8988T (cell line): ENCODE data around the gene SURF2.
"Not testable (repeated sequence)": the region's sequence is repeated elsewhere in the genome, so short reads cannot be mapped to it uniquely, and the experiment has no call there.

Experiments
- DNase-seq: peaks from one replicate; pipeline ENCODE4 v3.0.0; 2011

The SURF2 gene

DNA sequence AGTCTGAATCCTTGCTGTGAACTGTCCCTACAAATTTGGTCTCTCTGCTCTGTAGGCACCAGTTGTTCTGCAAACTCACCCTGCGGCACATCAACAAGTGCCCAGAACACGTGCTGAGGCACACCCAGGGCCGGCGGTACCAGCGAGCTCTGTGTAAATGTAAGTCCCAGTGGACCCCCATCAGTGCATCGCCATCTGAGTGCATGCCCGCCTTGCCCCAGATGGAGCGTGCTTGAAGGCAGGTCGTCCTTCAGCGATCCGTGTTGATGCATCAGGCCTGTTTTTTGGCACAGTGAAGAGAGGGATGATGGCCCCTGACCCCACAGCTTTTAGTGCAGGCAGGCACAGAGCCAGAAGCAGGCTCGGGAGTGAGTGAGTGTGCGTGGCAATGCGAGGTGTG, 1.3 kb downstream of the SURF2 start:
- DNase-seq: no peak

DNA sequence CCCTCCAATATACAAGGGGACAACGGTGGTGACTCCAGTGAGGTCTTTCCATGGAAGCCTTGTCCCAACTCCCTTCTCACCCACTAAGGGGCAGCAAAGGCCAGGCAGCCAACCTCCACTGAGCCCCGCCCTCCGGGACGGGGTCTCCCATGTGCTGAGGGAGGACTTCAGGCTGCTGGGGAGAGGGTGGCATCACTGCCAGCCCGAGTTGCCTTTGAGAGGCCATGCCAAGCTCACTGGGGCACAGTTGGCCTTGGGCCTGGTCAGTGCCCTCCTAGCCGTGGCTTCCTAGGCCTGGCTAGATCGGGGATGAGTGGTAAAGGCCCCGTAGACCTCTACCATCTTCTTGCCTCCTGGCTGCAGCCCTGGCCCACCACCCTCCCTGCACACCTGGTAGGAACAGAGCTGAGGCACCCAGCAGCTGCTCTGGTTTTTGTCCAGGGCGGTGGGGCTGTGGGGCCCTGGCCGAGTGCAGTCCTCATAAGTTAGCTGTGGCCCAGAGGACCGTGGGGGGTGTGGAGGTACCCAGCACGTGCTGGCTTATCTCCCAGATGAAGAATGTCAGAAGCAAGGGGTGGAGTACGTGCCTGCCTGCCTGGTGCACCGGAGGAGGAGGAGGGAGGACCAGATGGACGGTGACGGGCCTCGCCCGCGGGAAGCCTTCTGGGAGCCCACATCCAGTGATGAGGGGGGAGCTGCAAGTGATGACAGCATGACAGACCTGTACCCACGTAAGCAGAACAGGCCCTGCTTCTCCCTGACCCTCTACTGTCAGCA, 3.2 kb downstream of the SURF2 start:
- no peak for DNase-seq

DNA sequence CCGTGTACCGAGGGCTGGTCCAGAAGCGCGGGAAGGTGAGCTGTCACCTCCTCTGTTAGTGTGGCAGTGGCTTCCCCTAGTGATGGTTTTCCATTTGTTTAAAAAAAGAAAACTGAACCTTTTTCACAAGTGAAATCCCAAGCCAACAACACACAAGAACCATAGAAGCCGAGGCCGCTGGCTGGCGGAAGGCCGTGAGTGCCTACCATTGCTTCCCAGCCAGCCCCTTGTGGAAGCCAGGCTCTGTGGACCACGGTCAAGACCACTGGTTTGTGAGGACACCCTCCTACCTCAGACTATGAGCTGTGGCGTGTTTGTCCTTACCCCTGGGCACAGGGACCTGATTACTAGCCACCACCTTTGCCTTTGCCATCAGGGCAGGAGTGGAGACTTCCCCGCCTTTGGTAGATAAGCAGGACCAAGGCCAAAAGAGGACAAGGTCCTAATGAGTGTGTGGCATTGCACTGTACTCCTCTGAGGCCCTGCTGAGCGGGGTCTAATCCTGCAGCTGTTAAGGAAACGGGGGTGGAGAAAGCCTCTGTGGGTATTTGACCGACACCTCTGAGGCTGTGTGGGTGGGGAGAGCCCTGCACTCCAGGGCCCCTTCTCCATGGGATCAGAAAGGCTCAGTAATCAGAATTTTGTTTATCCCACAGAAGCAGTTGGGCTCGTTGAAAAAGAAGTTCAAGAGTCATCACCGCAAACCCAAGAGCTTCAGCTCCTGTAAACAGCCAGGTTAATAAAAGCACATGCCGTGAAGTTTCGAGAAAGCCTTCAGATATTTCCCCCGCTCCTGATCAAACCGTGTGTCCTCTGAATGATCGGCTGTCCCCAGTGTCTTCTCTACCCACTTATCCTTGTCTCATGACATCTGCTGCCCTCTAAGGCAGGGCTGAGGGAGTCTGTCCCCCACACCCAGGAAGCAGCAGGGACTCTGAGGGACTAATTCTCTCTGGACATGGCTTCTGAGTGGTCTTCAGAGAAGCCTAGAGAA, 4.3 kb downstream of the SURF2 start:
- DNase-seq: no peak

DNA sequence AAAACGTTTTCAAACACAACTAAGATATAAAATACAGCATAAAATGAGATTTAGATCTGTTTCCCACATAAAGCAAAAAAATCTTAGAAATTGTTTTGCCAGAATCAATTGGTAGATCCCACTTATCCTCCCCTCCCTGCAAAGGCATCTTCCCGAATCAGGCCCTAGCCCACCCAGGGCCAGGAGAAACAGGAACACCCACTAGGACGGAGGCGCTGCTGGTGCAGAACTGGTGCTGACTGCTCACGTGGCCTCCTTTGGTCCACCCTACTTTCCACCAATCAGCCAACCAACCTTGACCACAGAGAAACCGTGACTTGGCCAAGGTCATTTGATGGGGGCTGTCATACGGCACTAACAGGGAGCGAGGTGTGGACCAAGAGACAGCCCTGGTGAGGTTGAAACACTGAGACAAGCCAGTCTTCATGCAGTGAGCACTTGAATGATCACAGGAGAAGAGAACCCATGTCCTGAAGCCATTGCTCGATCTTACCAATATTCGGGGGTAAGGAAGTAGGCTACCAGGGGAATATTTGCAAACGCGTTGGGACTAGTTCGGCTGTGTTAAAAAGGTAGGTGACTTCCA, 5.2 kb downstream of the SURF2 start:
- DNase-seq: no peak

DNA sequence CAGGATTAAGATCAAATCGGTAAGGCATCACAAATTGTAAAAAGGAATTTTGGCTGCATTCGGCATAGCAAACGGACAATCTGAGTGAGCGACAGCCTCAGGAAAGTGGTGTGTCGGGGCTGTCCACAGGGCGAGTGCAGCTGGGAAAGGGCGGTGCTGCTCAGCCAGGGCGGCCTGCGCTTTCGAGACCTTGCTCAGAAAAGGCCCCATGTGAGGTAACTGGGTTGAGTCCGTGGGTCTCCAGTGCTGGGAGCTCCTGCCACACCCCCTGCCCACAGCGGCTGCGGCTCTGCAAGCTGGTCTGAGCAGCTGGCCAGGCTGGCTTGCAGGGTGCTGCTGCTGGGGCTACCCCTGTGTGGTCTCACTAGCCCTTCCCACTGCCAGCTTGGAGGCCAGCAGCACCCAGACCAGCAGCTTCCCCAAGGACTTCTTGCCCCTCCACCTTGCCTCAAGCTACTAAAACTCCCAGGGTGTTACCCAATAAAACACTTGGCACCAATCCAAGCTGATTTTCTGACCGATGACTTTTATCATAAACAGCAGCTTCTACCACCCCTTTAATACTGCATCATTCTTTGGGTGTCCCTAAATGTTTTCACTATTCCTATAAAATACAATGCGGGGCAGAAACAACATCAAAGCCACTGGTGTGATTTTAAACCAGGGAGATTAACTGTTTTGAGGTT, 6.2 kb downstream of the SURF2 start:
- DNase-seq: no peak

DNA sequence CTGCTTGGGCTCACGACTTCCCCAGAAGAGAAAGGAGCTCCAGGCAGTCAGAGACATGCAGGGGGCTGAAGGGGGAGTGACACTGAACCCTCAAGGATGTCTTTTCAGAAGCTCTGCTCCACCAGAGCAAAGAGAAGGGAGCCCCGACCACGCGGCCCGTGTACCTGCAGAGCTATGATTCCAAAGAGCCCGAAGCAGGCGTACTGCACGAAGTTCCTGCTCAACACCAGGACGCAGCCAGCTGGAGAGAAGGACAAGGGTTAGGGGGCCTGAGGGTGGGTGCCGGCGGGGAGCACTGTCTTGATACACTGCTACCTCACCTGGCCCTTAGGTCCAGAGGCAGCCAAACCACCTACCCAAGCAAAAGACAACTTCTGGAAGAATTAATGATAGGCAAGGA, 10.1 kb downstream of the SURF2 start:
- no peak for DNase-seq

DNA sequence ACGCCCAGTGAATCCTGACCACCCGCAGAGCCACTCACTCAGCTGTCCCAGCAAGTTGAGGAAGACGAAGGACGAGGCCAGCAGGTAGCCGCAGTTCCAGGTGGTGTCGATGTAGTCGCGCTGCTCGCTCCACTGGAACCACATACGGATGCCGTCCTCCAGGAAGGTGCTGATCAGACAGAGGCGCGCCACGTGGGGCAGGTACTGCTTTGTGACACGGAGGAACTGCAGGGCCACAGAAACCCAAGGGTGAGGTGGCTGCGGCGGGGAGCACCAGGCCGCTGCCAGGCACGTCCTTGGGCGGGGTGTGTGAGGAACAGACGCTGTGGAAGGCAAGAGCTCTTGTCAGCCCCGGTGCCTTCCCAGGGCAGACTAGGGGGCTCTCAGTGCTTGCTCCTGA, 10.9 kb downstream of the SURF2 start:
- DNase-seq: no peak

DNA sequence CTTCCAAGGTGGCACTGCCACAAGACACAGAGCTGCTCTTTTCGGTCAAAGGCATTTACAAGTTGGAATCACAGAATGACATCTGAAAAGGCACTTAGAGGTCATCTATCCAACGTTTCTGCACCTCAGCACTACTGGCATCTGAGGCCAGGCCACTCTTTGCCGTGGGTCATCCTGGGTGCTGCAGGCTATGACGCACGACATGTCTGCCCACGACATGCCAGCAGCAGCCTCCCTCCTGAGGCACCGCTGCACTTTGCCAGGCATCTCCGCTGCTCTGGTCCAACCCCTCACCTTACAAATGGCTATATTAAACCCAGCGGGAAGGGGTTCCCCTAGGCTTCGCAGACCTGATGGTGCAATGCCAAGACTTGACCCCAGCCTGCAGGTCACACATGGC, 11.4 kb downstream of the SURF2 start:
- DNase-seq: no peak

DNA sequence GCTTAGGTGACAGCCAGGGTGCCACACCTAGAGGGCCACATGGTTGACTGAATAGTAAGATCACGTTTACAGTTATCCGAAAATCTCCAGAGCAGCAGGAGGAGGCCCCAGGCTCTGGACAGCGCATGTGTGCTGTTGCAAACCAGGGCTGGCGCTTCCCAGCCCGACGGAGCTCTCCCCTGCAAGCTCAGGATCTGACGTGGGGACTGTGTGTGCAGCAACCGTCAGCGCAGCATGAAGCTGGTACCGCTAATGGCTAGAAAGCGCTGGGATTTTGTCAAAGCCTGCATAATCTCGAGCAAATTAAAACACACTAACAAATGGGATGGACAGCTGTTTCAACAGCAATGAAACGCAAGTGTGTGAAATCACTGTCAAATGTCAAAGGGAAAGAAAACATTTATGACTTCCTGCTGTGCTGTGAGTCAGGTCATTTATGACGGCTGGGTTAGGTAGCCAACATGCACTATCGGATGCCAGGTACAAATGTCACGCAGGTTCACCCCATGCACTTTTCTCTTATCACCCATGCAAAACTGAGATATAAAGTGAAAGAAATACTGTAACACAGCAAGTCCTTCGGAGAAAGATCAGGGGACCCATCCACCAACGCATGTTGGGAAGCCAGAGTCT, 12.0 kb downstream of the SURF2 start:
- DNase-seq: no peak

DNA sequence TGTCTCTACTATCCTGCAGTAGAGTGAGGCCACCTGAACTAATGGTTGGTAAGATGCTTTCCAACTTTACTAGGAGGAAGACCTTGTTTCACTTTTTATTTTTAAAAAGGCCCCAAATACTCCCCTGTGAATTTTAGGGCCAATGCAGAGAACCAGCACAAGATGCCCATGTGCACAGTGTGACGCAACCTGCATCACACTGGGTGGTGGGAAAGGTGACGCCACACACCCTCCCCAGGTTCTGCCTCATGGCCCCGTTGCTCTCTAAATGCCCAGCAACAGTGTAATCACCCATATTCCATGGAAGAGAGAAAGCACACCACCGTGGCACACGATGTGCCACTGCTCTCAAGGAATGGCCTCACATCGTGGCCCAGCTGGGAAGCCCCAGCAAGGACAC, 13.1 kb downstream of the SURF2 start:
- DNase-seq: no peak

DNA sequence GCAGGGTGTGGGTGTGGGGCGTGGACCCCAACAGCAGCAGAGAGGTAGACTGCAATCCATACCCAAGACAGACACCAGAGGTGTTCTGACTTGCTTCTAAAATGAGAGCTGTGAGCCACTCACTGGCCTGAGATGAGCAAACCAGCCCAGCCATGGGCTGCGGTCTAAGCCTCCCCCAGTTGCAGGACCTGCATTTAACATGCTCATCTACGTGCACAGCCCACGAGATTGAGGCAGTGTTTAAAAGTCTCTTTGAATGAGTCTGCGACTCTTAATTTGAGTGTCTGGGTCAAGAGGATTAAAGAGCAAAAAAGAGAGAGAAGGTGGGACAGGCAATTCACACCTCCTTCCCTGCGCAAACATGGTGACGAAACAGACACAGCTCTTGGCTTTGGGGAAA, 13.6 kb downstream of the SURF2 start:
- no peak for DNase-seq

DNA sequence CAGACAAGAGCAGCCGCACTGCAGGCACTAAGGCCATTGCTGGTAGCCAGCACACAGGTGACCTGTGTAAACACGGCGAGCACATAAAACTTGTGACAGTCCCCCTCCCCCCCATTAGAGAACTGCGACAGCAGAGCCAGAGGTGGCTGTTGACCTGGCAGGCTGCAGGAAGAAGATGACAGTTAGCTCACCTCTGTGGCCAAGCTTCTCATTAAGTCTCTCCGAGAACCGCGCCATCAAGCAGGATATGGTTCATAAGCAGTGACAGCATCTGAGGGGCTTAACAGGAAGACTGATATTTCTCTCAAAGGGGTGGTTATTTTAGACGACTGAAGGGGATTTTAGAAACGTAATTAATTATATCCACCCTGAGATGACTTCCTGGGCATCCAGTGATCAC, 14.3 kb downstream of the SURF2 start:
- DNase-seq: no peak

DNA sequence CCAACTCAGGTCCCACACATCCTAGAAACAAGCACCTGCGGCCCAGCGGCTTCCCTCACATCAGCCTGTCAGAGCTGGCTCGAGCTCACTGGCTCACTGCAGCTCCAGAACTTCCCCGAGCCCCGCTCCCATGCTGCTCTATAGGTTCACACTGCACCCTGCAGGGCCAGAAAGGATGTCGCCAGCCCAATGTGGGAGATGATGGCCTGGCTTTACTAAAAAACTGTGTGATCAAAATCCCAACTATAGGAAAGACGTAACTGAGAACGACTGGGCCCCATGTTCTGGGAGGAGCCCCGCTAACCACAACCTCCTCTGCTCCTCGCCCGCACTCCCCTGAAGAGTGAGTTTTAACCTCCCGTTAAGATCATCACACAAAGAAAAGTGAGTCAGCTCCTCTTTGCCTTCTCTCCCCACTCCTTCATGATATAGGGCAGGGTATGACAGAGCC, 14.9 kb downstream of the SURF2 start:
- DNase-seq: no peak

DNA sequence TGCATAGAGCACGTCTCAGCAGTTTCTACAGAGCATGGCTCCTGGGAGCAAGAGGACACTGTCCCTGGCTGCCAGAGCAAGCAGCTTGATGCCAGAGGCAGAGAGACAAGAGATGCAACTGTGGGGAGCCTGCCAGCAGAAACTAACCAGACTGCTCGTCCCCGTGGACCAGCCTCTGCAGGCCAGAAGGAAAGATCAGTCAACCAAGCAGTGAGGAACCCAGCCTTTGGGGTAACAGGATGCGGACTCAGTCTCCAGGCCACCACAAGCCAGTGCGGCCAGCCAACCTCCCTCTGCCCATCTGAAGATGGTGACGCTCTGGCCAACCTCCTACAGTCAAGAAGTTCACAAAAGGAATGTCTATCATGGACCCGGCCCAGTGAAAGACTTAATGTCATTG, 15.8 kb downstream of the SURF2 start:
- DNase-seq: no peak

DNA sequence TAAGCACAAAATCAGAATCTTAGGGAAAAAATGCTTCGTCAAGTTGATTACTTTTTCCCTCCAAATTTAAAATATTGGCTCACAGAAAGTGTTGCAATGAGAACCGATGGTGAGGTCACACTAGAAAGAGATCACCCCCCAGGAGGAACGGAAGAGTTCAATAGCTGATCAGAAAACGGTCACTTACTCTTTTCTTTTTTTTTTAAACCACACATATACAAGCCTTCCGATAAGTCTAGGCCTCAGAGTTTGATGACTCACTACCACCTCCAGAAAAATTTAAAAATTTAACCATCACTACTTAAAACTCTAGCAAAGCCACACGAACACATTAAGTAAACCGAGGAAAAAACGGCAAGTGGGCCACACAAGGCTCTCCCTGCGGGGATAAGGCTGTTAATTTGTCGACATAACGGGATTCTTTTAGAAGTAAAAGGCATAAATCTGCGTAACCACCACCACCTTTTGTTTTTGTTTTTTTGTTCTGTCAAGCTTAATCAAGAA, 18.3 kb downstream of the SURF2 start:
- DNase-seq: no peak

DNA sequence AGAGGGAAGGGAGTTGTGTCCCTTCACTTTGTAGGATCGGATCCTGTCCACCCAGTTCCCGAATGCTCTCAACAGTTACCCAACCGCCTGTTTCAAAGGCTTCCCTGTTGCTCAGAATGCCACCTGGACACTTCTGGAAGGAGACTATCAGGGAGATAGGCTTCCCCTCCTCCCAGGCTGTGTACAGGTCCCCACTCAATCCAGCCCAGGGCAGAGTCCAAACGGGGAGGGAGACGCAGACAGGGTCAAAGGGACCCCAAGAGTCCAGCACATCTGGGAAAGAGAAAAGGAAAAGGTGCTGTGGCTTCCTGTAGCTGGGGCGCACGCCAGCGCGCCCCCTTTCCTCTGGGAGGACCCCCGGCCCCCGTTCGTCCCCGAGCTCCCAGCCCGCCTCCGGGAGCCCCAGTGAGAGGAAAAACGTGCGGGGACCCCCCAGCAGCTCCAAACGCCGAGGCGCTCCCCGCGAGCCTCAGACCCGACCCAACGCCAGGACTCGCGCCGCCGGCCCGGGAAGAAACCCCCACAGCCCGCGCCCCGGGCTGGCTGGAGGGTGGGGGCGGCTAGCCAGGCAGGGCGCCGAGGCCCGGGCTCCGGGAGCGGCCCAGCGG, 18.9 kb downstream of the SURF2 start:
- no peak for DNase-seq

DNA sequence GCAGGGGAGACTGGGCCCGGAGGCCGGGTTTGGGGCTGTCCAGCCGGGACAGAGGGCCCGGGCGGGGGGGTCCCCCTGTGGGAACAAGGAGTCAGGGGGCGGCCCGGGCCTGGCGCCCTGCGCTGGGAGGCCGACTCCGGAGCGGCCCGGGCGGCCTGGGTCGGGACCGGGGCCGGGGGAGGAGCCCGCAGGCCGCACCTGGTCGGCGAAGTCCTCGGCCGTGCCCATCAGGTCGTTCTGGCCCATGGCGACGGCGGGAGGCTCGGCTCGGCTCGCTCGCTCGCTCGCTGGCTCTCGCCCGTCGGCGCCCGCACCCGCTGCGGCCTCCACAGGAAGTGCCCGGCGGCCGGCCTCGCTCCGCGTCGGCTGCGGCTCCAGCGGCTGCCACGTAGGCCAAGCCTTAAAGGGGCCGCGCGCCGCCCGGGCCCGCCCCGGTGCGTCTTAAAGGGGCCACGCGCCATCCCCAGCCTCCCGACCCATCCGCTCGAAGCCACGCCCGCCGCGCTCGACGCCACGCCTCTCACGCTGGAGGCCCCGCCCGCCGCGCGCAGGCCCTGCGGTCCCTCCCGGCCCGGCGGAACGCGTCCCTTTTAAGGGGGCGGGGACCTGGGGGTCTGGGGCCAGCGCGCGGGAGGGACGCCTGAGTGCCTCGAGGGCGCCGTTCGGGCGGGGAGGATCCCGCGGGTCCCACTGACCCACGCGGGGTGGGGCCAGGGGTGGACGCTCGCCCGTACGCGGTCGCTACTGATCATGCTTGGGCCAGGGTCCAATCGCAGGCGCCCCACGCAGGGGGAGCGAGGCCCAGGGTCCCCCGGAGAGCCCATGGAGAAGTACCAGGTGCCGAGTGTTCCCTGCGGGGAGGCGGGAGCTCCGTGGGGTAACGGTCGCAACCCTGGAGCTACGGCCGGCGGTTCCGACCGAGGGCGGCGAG, 19.6 kb downstream of the SURF2 start, which contains the start of the genes STKLD1 and SURF4:
TSS of gene STKLD1 (plus strand) at position 643 of the 931 bp plus-strand sequence. CDS start at position 751, 108 bp downstream.
TSS of gene SURF4 (minus strand) at position 337 of the 931 bp plus-strand sequence. CDS start at position 246, 91 bp downstream.
- peak; percentile 99 for DNase-seq

DNA sequence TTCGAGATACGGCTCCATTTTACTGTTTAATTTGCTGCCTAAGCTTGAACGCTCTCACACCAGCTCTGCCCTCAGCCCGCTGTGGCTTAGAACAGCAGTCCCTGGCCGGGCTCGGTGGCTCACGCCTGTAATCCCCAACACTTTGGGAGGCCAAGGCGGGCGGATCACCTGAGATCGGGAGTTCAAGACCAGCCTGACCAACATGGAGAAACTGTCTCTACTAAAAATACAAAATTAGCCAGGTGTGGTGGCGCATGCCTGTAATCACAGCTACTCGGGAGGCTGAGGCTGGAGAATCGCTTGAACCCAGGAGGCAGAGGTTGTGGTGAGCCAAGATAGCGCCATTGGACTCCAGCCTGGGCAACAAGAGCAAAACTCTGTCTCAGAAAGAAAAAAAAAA, 20.9 kb downstream of the SURF2 start:
- DNase-seq: not testable (repeated sequence)

DNA sequence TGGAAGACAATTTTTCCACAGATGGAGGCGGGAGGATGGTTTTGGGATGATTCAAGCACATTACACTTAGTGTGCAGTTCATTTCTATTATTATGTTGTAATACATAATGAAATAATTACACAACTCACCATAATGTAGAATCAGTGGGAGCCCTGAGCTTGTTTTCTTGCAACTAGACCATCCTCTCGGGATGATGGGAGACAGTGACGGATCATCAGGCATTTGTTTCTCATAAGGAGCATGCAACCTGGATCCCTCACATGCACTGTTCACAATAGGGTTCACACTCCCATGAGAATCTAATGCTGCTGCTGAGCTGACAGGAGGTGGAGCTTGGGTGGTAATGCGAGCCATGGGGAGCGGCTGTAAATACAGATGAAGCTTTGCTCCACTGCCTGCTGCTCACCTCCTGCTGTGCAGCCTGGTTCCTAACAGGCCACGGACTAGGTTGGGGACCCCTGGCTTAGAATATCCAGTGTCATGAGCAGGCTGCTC, 21.4 kb downstream of the SURF2 start:
- no peak for DNase-seq

DNA sequence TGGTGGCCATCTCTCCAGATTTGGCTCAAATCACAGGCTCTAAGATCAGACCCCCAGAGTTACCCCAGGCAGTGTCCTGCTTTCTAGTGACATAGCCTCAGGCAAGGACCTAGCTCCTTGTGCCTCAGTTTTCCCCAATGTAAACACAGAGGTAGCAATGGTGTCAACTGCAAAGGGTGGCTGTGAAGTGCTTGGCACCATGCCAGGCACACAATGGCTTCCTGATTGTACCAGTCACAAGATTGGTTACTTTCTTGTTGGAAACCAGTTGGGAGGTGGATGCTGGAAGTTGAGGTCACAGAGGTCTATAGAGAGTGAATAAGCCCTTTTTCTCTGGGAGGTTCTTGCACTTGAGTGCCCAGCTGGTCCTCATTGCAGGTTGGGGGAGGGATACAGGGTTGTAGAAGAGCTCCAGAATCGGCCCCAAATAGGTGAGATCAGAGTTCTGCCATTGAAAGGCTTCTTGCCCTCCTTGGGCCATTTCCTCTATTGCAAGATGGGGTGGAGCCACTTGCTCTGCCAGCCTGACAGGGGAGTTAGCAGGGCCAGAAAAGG, 22.1 kb downstream of the SURF2 start:
- DNase-seq: no peak
